Gastrocnemius medialis (tissue), 4 donors: Measurements from ENCODE around the gene AANAT. TPM values are rescaled to one million over a fixed set of nuclear protein-coding genes. Genes with fewer than 3 reads are reported as not detected.
A peak's percentile ranks its signal among the peaks of the same experiment; 100 is the strongest.

ENCODE experiments used
- ATAC-seq, 2 donors: fragments of 150-250 bp; one replicate each; pipeline ENCODE4 v1.9.1; 2016
- DNase-seq, 2 donors: peaks; one replicate each; pipeline ENCODE4 v3.0.0-alpha.2; 2019
- H3K27ac ChIP-seq, 4 donors: fragments of 200-600 bp; sonication (generic); 1 replicate in 1 of 4; 2 replicates in 3 of 4; pipeline ENCODE4 v1.5.1; 2016 to 2018; ENCODE audit warnings: mild to moderate bottlenecking in 2 of 4, moderate library complexity in 1 of 4
- H3K27me3 ChIP-seq, 3 donors: fragments of 200-600 bp; sonication (generic) in 2 of 3; 1 replicate in 1 of 3; 2 replicates in 2 of 3; pipeline versions ENCODE4 v1.5.1 to v1.6.0; 2016 to 2019; ENCODE audit warnings: mild to moderate bottlenecking in 1 of 3, moderate library complexity in 1 of 3
- H3K36me3 ChIP-seq, 2 donors: fragments of 200-600 bp; sonication (generic) in 1 of 2; one replicate each; pipeline ENCODE4 v1.5.1; 2017 to 2018
- H3K4me1 ChIP-seq, 2 donors: fragments of 200-600 bp; sonication (generic) in 1 of 2; one replicate each; pipeline ENCODE4 v1.5.1; 2016 to 2017; ENCODE audit warnings: mild to moderate bottlenecking in 2 of 2
- H3K4me3 ChIP-seq, 4 donors: fragments of 200-600 bp; sonication (generic) in 3 of 4; 1 replicate in 1 of 4; 2 replicates in 3 of 4; pipeline ENCODE4 v1.5.1; 2016 to 2019; ENCODE audit warnings: mild to moderate bottlenecking in 2 of 4
- H3K9me3 ChIP-seq, 3 donors: fragments of 200-600 bp; sonication (generic) in 2 of 3; 1 replicate in 1 of 3; 2 replicates in 2 of 3; pipeline ENCODE4 v1.5.1; 2016 to 2019
- POLR2A ChIP-seq, 2 donors: fragments of 450-650 bp; IDR thresholded peaks; one replicate each; pipeline ENCODE4 v1.6.1; 2017; ENCODE audit warnings: antibody characterized with exemption in 2 of 2, mild to moderate bottlenecking in 2 of 2, moderate library complexity in 2 of 2
- in situ Hi-C, 4 donors: fragments of 200-750 bp; cut with MboI; loops; one replicate each; pipeline versions ENCODE4 v1.15.0 to v1.8.0; 2017; ENCODE audit warnings: low sequenced_read_pairs in 4 of 4
- intact Hi-C: fragments of 100-400 bp; cut with DNase I; formaldehyde crosslinking; loops from one replicate; pipeline ENCODE4 v1.15.1; 2023; ENCODE audit warnings: low total_unique reads
- total RNA-seq, 4 donors: library from RNA; depleted of rRNA; stranded (reverse); fragments of >200 nt; gene quantifications; one replicate each; pipeline versions ENCODE4 v1.1.0 to v1.2.3, GENCODE V29; 2016
- TF ChIP-seq, protein P1 (sequence below), 5 experiments: fragments of 450-650 bp in 3 of 5; fragments of 200-600 bp in 2 of 5; sonication (generic) in 2 of 5; IDR thresholded peaks in 4 of 5; conservative IDR thresholded peaks in 1 of 5; 1 replicate in 4 of 5; 2 replicates in 1 of 5; pipeline ENCODE4 v1.5.1; 2016 to 2019; ENCODE audit warnings: antibody characterized with exemption in 5 of 5, mild to moderate bottlenecking in 3 of 5, moderate library complexity in 3 of 5

The AANAT gene
- total RNA-seq, 4 donors from 2014 or later, result not detected

- Histone ChIP-seq H3K4me3 (no peak overlapping the region), H3K4me1 (peaks cover 53 to 71% of the 10 kb centered on the region in 2 donors), H3K27me3 (no peaks in the 10 kb centered on the region), H3K36me3 (no peaks in the 10 kb centered on the region), H3K9me3 (no peaks in the 10 kb centered on the region), H3K27ac (peak overlapping the region; percentile 44 to 71 (median 59))
- ATAC-seq (peak in 1 of 2 donors; percentile 72), DNase-seq (peak in 1 of 2 donors; percentile 84)
- TF ChIP-seq POLR2A (IDR thresholded peaks at IDR 0.05), result no peak
- TF ChIP-seq, protein P1, sequence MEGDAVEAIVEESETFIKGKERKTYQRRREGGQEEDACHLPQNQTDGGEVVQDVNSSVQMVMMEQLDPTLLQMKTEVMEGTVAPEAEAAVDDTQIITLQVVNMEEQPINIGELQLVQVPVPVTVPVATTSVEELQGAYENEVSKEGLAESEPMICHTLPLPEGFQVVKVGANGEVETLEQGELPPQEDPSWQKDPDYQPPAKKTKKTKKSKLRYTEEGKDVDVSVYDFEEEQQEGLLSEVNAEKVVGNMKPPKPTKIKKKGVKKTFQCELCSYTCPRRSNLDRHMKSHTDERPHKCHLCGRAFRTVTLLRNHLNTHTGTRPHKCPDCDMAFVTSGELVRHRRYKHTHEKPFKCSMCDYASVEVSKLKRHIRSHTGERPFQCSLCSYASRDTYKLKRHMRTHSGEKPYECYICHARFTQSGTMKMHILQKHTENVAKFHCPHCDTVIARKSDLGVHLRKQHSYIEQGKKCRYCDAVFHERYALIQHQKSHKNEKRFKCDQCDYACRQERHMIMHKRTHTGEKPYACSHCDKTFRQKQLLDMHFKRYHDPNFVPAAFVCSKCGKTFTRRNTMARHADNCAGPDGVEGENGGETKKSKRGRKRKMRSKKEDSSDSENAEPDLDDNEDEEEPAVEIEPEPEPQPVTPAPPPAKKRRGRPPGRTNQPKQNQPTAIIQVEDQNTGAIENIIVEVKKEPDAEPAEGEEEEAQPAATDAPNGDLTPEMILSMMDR (IDR thresholded peaks at IDR 0.05 in 4 of 5, conservative IDR thresholded peaks at IDR 0.05 in 1 of 5), result no peak
- intact Hi-C loops, result no loop called here
- in situ Hi-C loops, result no loop called here
Measured at GRCh38 chr17:76434870-76435269, 32.5 kb upstream of the AANAT start.

DNA sequence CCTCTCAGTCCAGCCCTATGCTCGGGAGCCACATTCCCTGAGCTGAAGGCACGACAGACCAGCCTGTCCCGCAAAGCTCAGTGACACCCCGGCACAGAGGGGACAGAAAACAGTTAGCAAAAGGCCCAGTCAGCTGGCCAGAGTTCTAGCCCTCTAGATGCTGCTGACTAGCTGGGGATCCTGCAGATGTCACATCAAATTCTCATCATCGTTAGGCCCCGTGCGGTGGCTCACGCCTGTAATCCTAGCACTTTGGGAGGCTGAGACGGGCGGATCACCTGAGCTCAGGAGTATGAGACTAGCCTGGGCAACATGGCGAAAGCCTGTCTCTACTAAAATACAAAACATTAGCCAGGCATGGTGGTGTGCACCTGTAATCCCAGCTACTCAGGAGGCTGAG is 31.7 kb upstream of the AANAT start:
- no peak for TF ChIP-seq POLR2A (IDR thresholded peaks at IDR 0.05)
- TF ChIP-seq, protein P1 (IDR thresholded peaks at IDR 0.05 in 4 of 5, conservative IDR thresholded peaks at IDR 0.05 in 1 of 5), result no peak
- peak overlapping the region in 3 of 4 donors; percentile 16 to 71 (median 25) for H3K27ac ChIP-seq

DNA sequence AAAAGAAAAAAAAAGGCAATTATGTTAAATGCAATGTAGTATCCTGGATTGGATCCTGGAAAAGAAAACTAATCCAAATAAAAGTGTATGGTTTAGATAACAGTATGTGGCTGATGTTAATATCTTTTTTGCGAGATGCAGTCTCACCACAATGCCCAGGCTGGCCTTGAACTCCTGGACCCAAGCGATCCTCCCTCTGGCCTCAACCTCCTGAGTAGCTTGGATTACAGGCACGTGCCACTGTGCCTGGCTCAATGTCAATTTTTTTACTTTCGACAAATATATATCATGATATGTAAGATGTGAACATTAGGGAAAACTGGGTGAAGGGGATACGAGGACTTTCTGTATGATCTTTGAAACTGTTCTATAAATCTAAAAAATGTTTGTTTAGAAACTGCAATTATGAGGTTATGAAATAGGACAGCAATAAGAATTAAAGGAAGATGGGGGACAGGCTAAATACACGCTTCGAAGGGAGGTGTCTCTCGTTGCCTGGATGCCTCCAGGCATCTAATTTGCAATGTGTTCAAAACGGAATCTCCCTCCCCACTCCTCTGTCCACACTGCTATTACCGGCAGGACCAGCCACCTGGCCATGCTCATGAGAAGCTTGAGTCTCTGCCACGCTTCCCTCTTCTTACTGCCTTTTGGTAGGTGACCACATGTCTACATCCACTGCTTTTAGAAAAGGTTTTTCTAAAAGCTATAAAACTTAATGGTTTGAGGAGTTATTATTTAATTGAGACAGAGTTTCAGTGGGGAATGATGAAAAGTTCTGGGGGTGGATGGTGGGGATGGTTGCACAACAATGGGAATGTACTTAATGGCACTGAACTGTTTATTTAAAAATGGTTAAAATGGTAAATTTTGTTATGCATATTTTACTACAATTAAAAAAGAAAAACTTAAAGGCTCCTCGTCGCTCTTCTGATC is 29.7 kb upstream of the AANAT start:
- no peak for TF ChIP-seq POLR2A (IDR thresholded peaks at IDR 0.05)
- TF ChIP-seq, protein P1 (IDR thresholded peaks at IDR 0.05 in 4 of 5, conservative IDR thresholded peaks at IDR 0.05 in 1 of 5), result no peak
- intact Hi-C loops (no loop called here), in situ Hi-C loops (no loop called here)
- DNase-seq (no peak), ATAC-seq (no peak)
- H3K27ac ChIP-seq, result peak overlapping the region in 1 of 4 donors; percentile 12
- H3K9me3 ChIP-seq, result no peaks in the 10 kb centered on the region
- no peaks in the 10 kb centered on the region for H3K27me3 ChIP-seq
- no peak overlapping the region for H3K4me3 ChIP-seq
- H3K4me1 ChIP-seq, result peaks cover 27 to 52% of the 10 kb centered on the region in 2 donors
- H3K36me3 ChIP-seq, result no peaks in the 10 kb centered on the region

More for the DNA sequence above, 31.7 kb upstream of the AANAT start:
- Histone ChIP-seq H3K4me3 (no peak overlapping the region), H3K9me3 (no peaks in the 10 kb centered on the region), H3K4me1 (peaks cover 45 to 65% of the 10 kb centered on the region in 2 donors), H3K27me3 (no peaks in the 10 kb centered on the region), H3K36me3 (no peaks in the 10 kb centered on the region)
- DNase-seq, result no peak
- intact Hi-C loops, result no loop called here
- ATAC-seq, result no peak
- in situ Hi-C loops, result no loop called here

GRCh38 chr17:76438906-76439305 is 28.5 kb upstream of the AANAT start:
- Histone ChIP-seq H3K36me3 (no peaks in the 10 kb centered on the region), H3K9me3 (no peaks in the 10 kb centered on the region), H3K27me3 (no peaks in the 10 kb centered on the region), H3K4me3 (no peak overlapping the region), H3K27ac (peak overlapping the region in 3 of 4 donors; percentile 23 to 36 (median 31)), H3K4me1 (peaks cover 17 to 41% of the 10 kb centered on the region in 2 donors)
- DNase-seq, result no peak
- in situ Hi-C loops, result no loop called here
- ATAC-seq, result peak in 1 of 2 donors; percentile 17
- intact Hi-C loops, result no loop called here
- TF ChIP-seq, protein P1 (IDR thresholded peaks at IDR 0.05 in 4 of 5, conservative IDR thresholded peaks at IDR 0.05 in 1 of 5), result no peak
- TF ChIP-seq POLR2A (IDR thresholded peaks at IDR 0.05), result no peak
